Sigmoid colon (tissue), 4 donors: ENCODE measurements around the gene EXOC6B.
"Not testable (repeated sequence)": the region's sequence is repeated elsewhere in the genome, so short reads cannot be mapped to it uniquely, and the experiment has no call there.

Experiments
- POLR2A ChIP-seq, 2 donors: fragments of 450-650 bp; IDR thresholded peaks; one replicate each; pipeline ENCODE4 v1.6.1; 2016; ENCODE audit warnings: antibody characterized with exemption in 2 of 2, mild to moderate bottlenecking in 2 of 2, moderate library complexity in 2 of 2
- POLR2AphosphoS5 ChIP-seq, 4 donors: sonication (generic); formaldehyde crosslinking; IDR thresholded peaks; one replicate each; pipeline ENCODE4 v1.6.1; 2017; ENCODE audit warnings: antibody characterized with exemption in 4 of 4
- TF ChIP-seq, protein P1 (sequence below), 4 experiments: fragments of 450-650 bp in 3 of 4; fragments of 200-600 bp in 1 of 4; IDR thresholded peaks; one replicate each; pipeline ENCODE4 v1.5.1; 2016 to 2019; ENCODE audit warnings: antibody characterized with exemption in 4 of 4, mild to moderate bottlenecking in 3 of 4, moderate library complexity in 2 of 4

DNA sequence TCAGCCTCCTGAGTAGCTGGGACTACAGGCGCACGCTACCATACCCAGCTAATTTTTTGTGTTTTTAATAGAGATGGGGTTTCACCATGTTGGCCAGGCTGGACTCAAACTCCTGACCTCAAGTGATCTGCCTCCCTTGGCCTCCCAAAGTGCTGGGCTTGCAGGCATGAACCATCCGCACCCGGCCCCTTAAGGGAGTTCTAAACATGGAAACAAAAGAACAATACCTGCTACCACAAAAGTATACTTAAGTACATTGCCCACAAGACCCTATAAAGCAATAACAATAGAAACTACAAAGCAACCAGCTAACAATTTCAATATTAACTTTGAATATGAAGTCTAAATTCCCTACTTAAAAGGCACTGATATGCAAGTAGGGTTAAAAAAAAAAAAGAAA is 242.0 kb downstream of the EXOC6B start:
- TF ChIP-seq POLR2A, POLR2AphosphoS5 (IDR thresholded peaks at IDR 0.05): not testable (repeated sequence)
- TF ChIP-seq, protein P1, sequence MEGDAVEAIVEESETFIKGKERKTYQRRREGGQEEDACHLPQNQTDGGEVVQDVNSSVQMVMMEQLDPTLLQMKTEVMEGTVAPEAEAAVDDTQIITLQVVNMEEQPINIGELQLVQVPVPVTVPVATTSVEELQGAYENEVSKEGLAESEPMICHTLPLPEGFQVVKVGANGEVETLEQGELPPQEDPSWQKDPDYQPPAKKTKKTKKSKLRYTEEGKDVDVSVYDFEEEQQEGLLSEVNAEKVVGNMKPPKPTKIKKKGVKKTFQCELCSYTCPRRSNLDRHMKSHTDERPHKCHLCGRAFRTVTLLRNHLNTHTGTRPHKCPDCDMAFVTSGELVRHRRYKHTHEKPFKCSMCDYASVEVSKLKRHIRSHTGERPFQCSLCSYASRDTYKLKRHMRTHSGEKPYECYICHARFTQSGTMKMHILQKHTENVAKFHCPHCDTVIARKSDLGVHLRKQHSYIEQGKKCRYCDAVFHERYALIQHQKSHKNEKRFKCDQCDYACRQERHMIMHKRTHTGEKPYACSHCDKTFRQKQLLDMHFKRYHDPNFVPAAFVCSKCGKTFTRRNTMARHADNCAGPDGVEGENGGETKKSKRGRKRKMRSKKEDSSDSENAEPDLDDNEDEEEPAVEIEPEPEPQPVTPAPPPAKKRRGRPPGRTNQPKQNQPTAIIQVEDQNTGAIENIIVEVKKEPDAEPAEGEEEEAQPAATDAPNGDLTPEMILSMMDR (IDR thresholded peaks at IDR 0.05): not testable (repeated sequence)
